Right lobe of liver (tissue), 4 donors: ENCODE results near the gene SART1.

Experiments used
- CTCF ChIP-seq, 4 donors: fragments of 200-600 bp in 3 of 4; fragments of 450-650 bp in 1 of 4; IDR thresholded peaks; one replicate each; pipeline versions ENCODE4 v1.5.1 to v1.8.0; 2016 to 2022; ENCODE audit warnings: antibody characterized with exemption in 4 of 4, mild to moderate bottlenecking in 2 of 4
- POLR2A ChIP-seq: fragments of 450-650 bp; IDR thresholded peaks from one replicate; pipeline ENCODE4 v1.6.1; 2017; ENCODE audit warnings: antibody characterized with exemption, mild to moderate bottlenecking
- donor health status: DM: no; HTN: no; CAD: no.
- donor health status: DM: no; HTN: no; CAD: no.
- donor health status: DM: no; HTN: yes; CAD: no.

- TF ChIP-seq POLR2A = no peak
- no peak for TF ChIP-seq CTCF (IDR thresholded peaks at IDR 0.05)
These were observed 43.9 kb upstream of the SART1 start for GRCh38 chr11:65917434-65918210.
